IPS-18a (cell line): ENCODE results near the gene CBFA2T2.
"Not testable (repeated sequence)": the region's sequence is repeated elsewhere in the genome, so short reads cannot be mapped to it uniquely, and the experiment has no call there.

Experiments used
- H3K27ac ChIP-seq: one replicate; pipeline ENCODE4 v1.5.1; 2013; ENCODE audit warnings: low read length
- H3K27me3 ChIP-seq: one replicate; pipeline ENCODE4 v1.6.1; 2013; ENCODE audit warnings: mild to moderate bottlenecking, low read length; ENCODE audit not compliant: control insufficient read depth, insufficient read depth
- H3K36me3 ChIP-seq: one replicate; pipeline ENCODE4 v1.6.1; 2013; ENCODE audit warnings: low read depth, low read length; ENCODE audit not compliant: control insufficient read depth
- H3K4me1 ChIP-seq: one replicate; pipeline ENCODE4 v1.6.1; 2013; ENCODE audit warnings: low read depth, low read length; ENCODE audit not compliant: control insufficient read depth
- H3K4me3 ChIP-seq: one replicate; pipeline ENCODE4 v1.5.1; 2013; ENCODE audit warnings: low read length
- H3K9ac ChIP-seq: one replicate; pipeline ENCODE4 v1.6.1; 2013; ENCODE audit warnings: mild to moderate bottlenecking, low read length, moderate library complexity
- H3K9me3 ChIP-seq: one replicate; pipeline ENCODE4 v1.6.1; 2013; ENCODE audit warnings: low read depth, low read length; ENCODE audit not compliant: control insufficient read depth

Gene CBFA2T2

GRCh38 chr20:33556246-33556645 is 66.3 kb downstream of the CBFA2T2 start:
- peaks cover 11% of the 10 kb centered on the region for H3K4me1 ChIP-seq
- H3K4me3 ChIP-seq: no peak overlapping the region
- H3K27me3 ChIP-seq: no peaks in the 10 kb centered on the region
- H3K27ac ChIP-seq: no peak overlapping the region
- no peak overlapping the region for H3K9ac ChIP-seq
- H3K36me3 ChIP-seq: no peaks in the 10 kb centered on the region
- no peaks in the 10 kb centered on the region for H3K9me3 ChIP-seq

GRCh38 chr20:33558348-33559144 is 68.7 kb downstream of the CBFA2T2 start:
- H3K4me1 ChIP-seq: peaks cover 16% of the 10 kb centered on the region
- H3K9ac ChIP-seq: no peak overlapping the region
- no peak overlapping the region for H3K27ac ChIP-seq
- no peaks in the 10 kb centered on the region for H3K9me3 ChIP-seq
- no peaks in the 10 kb centered on the region for H3K36me3 ChIP-seq
- H3K4me3 ChIP-seq: no peak overlapping the region
- no peaks in the 10 kb centered on the region for H3K27me3 ChIP-seq

- H3K27ac ChIP-seq: no peak overlapping the region
- no peak overlapping the region for H3K9ac ChIP-seq
- no peaks in the 10 kb centered on the region for H3K36me3 ChIP-seq
- no peaks in the 10 kb centered on the region for H3K9me3 ChIP-seq
- H3K4me3 ChIP-seq: no peak overlapping the region
- no peaks in the 10 kb centered on the region for H3K27me3 ChIP-seq
- peaks cover 16% of the 10 kb centered on the region for H3K4me1 ChIP-seq
Measured at GRCh38 chr20:33559212-33559611, 69.3 kb downstream of the CBFA2T2 start.

- H3K27me3 ChIP-seq: no peaks in the 10 kb centered on the region
- H3K27ac ChIP-seq: no peak overlapping the region
- H3K36me3 ChIP-seq: no peaks in the 10 kb centered on the region
- no peak overlapping the region for H3K4me3 ChIP-seq
- no peak overlapping the region for H3K9ac ChIP-seq
- peaks cover 10% of the 10 kb centered on the region for H3K4me1 ChIP-seq
- no peaks in the 10 kb centered on the region for H3K9me3 ChIP-seq
Measured at GRCh38 chr20:33560026-33560425, 70.1 kb downstream of the CBFA2T2 start.

GRCh38 chr20:33561053-33561452 is 71.2 kb downstream of the CBFA2T2 start:
- H3K4me1 ChIP-seq, H3K27ac ChIP-seq, H3K9me3 ChIP-seq, H3K4me3 ChIP-seq, H3K36me3 ChIP-seq, H3K27me3 ChIP-seq, H3K9ac ChIP-seq: not testable (repeated sequence)

- Histone ChIP-seq H3K27me3 (peaks cover 13% of the 10 kb centered on the region), H3K4me3 (no peak overlapping the region), H3K27ac (no peak overlapping the region), H3K36me3 (no peaks in the 10 kb centered on the region), H3K9me3 (no peaks in the 10 kb centered on the region), H3K4me1 (peaks cover 5% of the 10 kb centered on the region), H3K9ac (no peak overlapping the region)
Measured at GRCh38 chr20:33561692-33562601, 72.1 kb downstream of the CBFA2T2 start.

GRCh38 chr20:33563788-33564187 is 73.9 kb downstream of the CBFA2T2 start:
- Histone ChIP-seq H3K36me3 (no peaks in the 10 kb centered on the region), H3K4me1 (peaks cover 14% of the 10 kb centered on the region), H3K9ac (no peak overlapping the region), H3K27ac (no peak overlapping the region), H3K4me3 (no peak overlapping the region), H3K27me3 (peaks cover 24% of the 10 kb centered on the region), H3K9me3 (no peaks in the 10 kb centered on the region)

- peaks cover 39% of the 10 kb centered on the region for H3K4me1 ChIP-seq
- H3K27me3 ChIP-seq: peaks cover 37% of the 10 kb centered on the region
- no peaks in the 10 kb centered on the region for H3K36me3 ChIP-seq
- H3K9me3 ChIP-seq: no peaks in the 10 kb centered on the region
- no peak overlapping the region for H3K27ac ChIP-seq
- no peak overlapping the region for H3K9ac ChIP-seq
- no peak overlapping the region for H3K4me3 ChIP-seq
Measured at GRCh38 chr20:33566781-33567603, 77.1 kb downstream of the CBFA2T2 start.

GRCh38 chr20:33567949-33568348 is 78.1 kb downstream of the CBFA2T2 start:
- H3K27ac ChIP-seq: no peak overlapping the region
- peaks cover 34% of the 10 kb centered on the region for H3K4me1 ChIP-seq
- peak overlapping the region; percentile 13 for H3K4me3 ChIP-seq
- no peaks in the 10 kb centered on the region for H3K9me3 ChIP-seq
- peaks cover 37% of the 10 kb centered on the region for H3K27me3 ChIP-seq
- H3K36me3 ChIP-seq: no peaks in the 10 kb centered on the region
- peak overlapping the region; percentile 20 for H3K9ac ChIP-seq

- no peaks in the 10 kb centered on the region for H3K36me3 ChIP-seq
- no peaks in the 10 kb centered on the region for H3K9me3 ChIP-seq
- H3K9ac ChIP-seq: peak overlapping the region; percentile 20
- H3K27me3 ChIP-seq: peaks cover 37% of the 10 kb centered on the region
- peaks cover 34% of the 10 kb centered on the region for H3K4me1 ChIP-seq
- H3K4me3 ChIP-seq: peak overlapping the region; percentile 13
- no peak overlapping the region for H3K27ac ChIP-seq
Measured at GRCh38 chr20:33568378-33568777, 78.5 kb downstream of the CBFA2T2 start.
